H1 (cell line): ENCODE data around the gene GAB2. TPM values are rescaled to one million over a fixed set of nuclear protein-coding genes. Genes with fewer than 3 reads are reported as not detected.

Source experiments
- BACH1 ChIP-seq: IDR thresholded peaks from 2 replicates; pipeline ENCODE4 v1.6.1; 2012; ENCODE audit warnings: low read length, improper control_type of control experiment
- CBX8 ChIP-seq: fragments of 300-800, 300-1000 bp; sonication (generic); IDR thresholded peaks from 2 replicates; pipeline ENCODE4 v1.7.1; 2016; ENCODE audit warnings: low read depth, low read length, borderline replicate concordance
- CHD2 ChIP-seq: IDR thresholded peaks from 2 replicates; pipeline ENCODE4 v1.6.1; 2012; ENCODE audit warnings: low read length, improper control_type of control experiment
- CHD7 ChIP-seq: fragments of 300-600 bp; sonication (generic); IDR thresholded peaks from 2 replicates; pipeline ENCODE4 v1.7.1; 2012; ENCODE audit warnings: low read length, moderate library complexity, mild to moderate bottlenecking, inconsistent platforms; ENCODE audit not compliant: insufficient replicate concordance
- EP300 ChIP-seq, 2 experiments: IDR thresholded peaks; 1 replicate in 1 of 2; 2 replicates in 1 of 2; pipeline ENCODE4 v1.6.1; 2011 to 2012; ENCODE audit warnings: low read depth in 2 of 2, low read length in 2 of 2, mild to moderate bottlenecking in 2 of 2, borderline replicate concordance in 1 of 2, inconsistent platforms in 1 of 2, moderate library complexity in 1 of 2
- GTF2F1 ChIP-seq: IDR thresholded peaks from 2 replicates; pipeline ENCODE4 v1.6.1; 2012; ENCODE audit warnings: low read depth, low read length, improper control_type of control experiment, borderline replicate concordance
- HDAC2 ChIP-seq, 2 experiments: fragments of 300-600 bp in 1 of 2; sonication (generic) in 1 of 2; IDR thresholded peaks; 2 replicates each; pipeline ENCODE4 v1.6.1; 2011 to 2012; ENCODE audit warnings: low read depth in 2 of 2, low read length in 2 of 2, mild to moderate bottlenecking in 2 of 2, moderate library complexity in 2 of 2, borderline replicate concordance in 1 of 2, inconsistent platforms in 1 of 2
- JUN ChIP-seq: IDR thresholded peaks from 2 replicates; pipeline ENCODE4 v1.6.1; 2011; ENCODE audit warnings: low read depth, mild to moderate bottlenecking, improper control_type of control experiment, low read length
- SIN3A ChIP-seq, 2 experiments: IDR thresholded peaks in 1 of 2; conservative IDR thresholded peaks in 1 of 2; 2 replicates each; pipeline ENCODE4 v1.6.1; 2011 to 2012; ENCODE audit warnings: low read length in 2 of 2, improper control_type of control experiment in 1 of 2, low read depth in 1 of 2, mild to moderate bottlenecking in 1 of 2
- SIX5 ChIP-seq: IDR thresholded peaks from 2 replicates; pipeline ENCODE4 v1.6.1; 2011; ENCODE audit warnings: mild to moderate bottlenecking, low read depth, low read length
- SUZ12 ChIP-seq: fragments of 200-600 bp; sonication (generic); IDR thresholded peaks from 2 replicates; pipeline ENCODE4 v1.6.1; 2012; ENCODE audit warnings: mild to moderate bottlenecking, inconsistent platforms, low read length, moderate library complexity, mixed read lengths
- polyA plus RNA-seq, 7 experiments: library from polyadenylated mRNA; depleted of rRNA in 3 of 7; stranded (reverse) in 5 of 7; unstranded in 2 of 7; fragments of >200 nt in 5 of 7; fragments of 200-250 nt in 2 of 7; gene quantifications; 1 replicate in 5 of 7; 2 replicates in 1 of 7; 4 replicates in 1 of 7; pipeline versions ENCODE4 v1.2.1 to v1.2.3, GENCODE V29; 2011 to 2013; ENCODE audit warnings: missing spikeins in 2 of 7, mixed read lengths in 2 of 7
- total RNA-seq: library from RNA; stranded (reverse); fragmentation: NEBNext Ultra II Directional; extraction: Animal tissue kit (Norgen Biotek cat#: 25700); gene quantifications from 2 replicates; pipeline ENCODE4 v1.2.1, GENCODE V29; 2021

GAB2 gene
- total and polyA plus RNA-seq, 2 of the 8 experiments (the other 6 are each of a cell fraction or from before 2014, with no cell fraction given), result 6.3 to 14.0 TPM

DNA sequence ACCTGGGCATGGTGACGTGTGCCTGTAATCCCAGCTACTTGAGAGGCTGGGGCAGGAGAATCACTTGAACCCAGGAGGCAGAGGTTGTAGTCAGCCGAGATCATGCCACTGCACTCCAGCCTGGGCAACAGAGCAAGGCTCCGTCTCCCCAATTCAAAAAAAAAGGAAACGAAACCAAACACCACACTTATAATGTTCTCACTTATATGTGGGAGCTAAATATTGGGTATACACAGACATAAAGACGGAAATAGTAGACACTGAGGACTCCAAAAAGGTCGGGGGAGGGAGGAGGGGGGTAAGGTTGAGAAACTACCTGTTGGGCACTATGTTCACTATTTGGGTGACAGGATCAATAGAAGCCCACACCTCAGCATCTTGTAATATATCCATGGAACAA, 94.3 kb downstream of the GAB2 start (continued):
- TF ChIP-seq CHD7, result no peak
- no peak for TF ChIP-seq BACH1
- TF ChIP-seq JUN, result no peak
- TF ChIP-seq SIN3A (conservative IDR thresholded peaks at IDR 0.05 in 1 of 2, IDR thresholded peaks at IDR 0.05 in 1 of 2; ENCODE audit: low read depth in 1 of 2, low read length in 2 of 2), result no peak
- TF ChIP-seq SUZ12, result no peak
- no peak for TF ChIP-seq EP300 (IDR thresholded peaks at IDR 0.05; ENCODE audit: borderline replicate concordance in 1 of 2, low read depth in 2 of 2, low read length in 2 of 2)
- no peak for TF ChIP-seq HDAC2 (IDR thresholded peaks at IDR 0.05; ENCODE audit: borderline replicate concordance in 1 of 2, low read depth in 2 of 2, low read length in 2 of 2)
- TF ChIP-seq CHD2, result no peak
- TF ChIP-seq GTF2F1, result no peak
- no peak for TF ChIP-seq SIX5
- no peak for TF ChIP-seq CBX8
